ENCODE measurements around the gene SLX4. TPM values are rescaled to one million over a fixed set of nuclear protein-coding genes. Genes with fewer than 3 reads are reported as not detected.

Gene SLX4
- total RNA-seq, 1 donor from 2014 or later, result 12.0 TPM

GRCh38 chr16:3655030-3655395 lies 43.6 kb upstream of the SLX4 start:
- H3K36me3 Mint-ChIP-seq, result peaks cover 37% of the 10 kb centered on the region
- no peak for TF ChIP-seq CTCF (IDR thresholded peaks at IDR 0.05; ENCODE audit: unreplicated experiment)
- H3K27ac Mint-ChIP-seq, result no peak overlapping the region
- DNase-seq (ENCODE audit: low spot score in 2 of 2, unreplicated experiment in 2 of 2), result no peak
- H3K9me3 Mint-ChIP-seq, result no peaks in the 10 kb centered on the region
- H3K27me3 Mint-ChIP-seq (ENCODE audit: low read depth), result no peaks in the 10 kb centered on the region
- no peaks in the 10 kb centered on the region for H3K4me1 Mint-ChIP-seq
- no peak overlapping the region for H3K4me3 Mint-ChIP-seq

DNA sequence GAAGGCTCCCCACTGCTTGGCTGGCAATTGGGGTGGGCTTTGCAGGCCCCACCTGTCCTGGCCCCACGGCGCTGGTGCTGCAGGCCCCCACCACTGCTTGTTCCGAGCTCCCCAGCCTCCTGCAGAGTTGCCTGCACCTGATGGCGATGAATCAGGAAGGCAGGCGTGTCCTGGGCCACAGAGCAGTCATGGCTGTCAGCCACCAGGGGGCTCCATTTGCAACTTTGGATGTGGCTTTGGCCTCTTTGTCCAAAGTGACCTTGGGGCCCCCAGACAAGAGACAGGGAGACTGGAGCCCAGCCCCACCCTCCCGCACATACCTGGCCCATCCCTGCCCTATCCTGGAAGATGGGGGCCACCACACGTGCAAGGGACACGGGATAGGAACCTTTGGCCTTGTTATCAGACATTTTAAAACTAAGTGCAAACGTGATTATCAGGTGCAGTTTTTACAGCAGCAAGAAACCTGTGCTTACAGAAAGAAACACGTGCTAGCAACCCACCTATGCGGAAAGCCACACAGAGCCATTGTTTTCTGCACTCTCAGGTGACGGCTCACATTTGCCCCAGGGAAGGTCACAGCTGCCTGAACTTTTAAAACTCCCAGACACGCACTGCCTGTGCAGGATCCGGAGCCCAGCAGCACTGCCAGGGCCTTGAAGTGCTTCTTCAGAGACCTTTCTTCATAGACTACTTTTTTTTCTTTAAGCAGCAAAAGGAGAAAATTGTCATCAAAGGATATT lies 43.0 kb upstream of the SLX4 start, which contains the start of gene DNASE1:
DNASE1 (plus strand) TSS at position 443 of the 743 bp plus-strand sequence. CDS start 683 bp downstream, outside the sequence.
- Mint-ChIP-seq H3K4me3 (no peak within 1 kb of the TSS), H3K4me1 (no peaks in the 10 kb centered on the region), H3K27ac (no peak within 1 kb of the TSS), H3K36me3 (peaks cover 31% of the 10 kb centered on the region), H3K9me3 (no peaks in the 10 kb centered on the region), H3K27me3 (ENCODE audit: low read depth) (no peaks in the 10 kb centered on the region)
- DNase-seq (ENCODE audit: low spot score in 2 of 2, unreplicated experiment in 2 of 2), result no peak
- TF ChIP-seq CTCF (IDR thresholded peaks at IDR 0.05; ENCODE audit: unreplicated experiment), result peak; percentile 69

GRCh38 chr16:3652373-3653195 lies 41.2 kb upstream of the SLX4 start:
- H3K4me3 Mint-ChIP-seq, result no peak overlapping the region
- peaks cover 26% of the 10 kb centered on the region for H3K36me3 Mint-ChIP-seq
- no peak for DNase-seq (ENCODE audit: low spot score in 2 of 2, unreplicated experiment in 2 of 2)
- TF ChIP-seq CTCF (IDR thresholded peaks at IDR 0.05; ENCODE audit: unreplicated experiment), result no peak
- H3K27me3 Mint-ChIP-seq (ENCODE audit: low read depth), result no peaks in the 10 kb centered on the region
- H3K9me3 Mint-ChIP-seq, result no peaks in the 10 kb centered on the region
- H3K27ac Mint-ChIP-seq, result no peak overlapping the region
- no peaks in the 10 kb centered on the region for H3K4me1 Mint-ChIP-seq

GRCh38 chr16:3651461-3652372 lies 40.3 kb upstream of the SLX4 start:
- H3K36me3 Mint-ChIP-seq, result peaks cover 19% of the 10 kb centered on the region
- H3K4me3 Mint-ChIP-seq, result no peak overlapping the region
- no peak for TF ChIP-seq CTCF (IDR thresholded peaks at IDR 0.05; ENCODE audit: unreplicated experiment)
- no peak overlapping the region for H3K27ac Mint-ChIP-seq
- H3K27me3 Mint-ChIP-seq (ENCODE audit: low read depth), result no peaks in the 10 kb centered on the region
- DNase-seq (ENCODE audit: low spot score in 2 of 2, unreplicated experiment in 2 of 2), result no peak
- no peaks in the 10 kb centered on the region for H3K9me3 Mint-ChIP-seq
- H3K4me1 Mint-ChIP-seq, result no peaks in the 10 kb centered on the region

GRCh38 chr16:3650631-3651265 lies 39.3 kb upstream of the SLX4 start:
- peaks cover 19% of the 10 kb centered on the region for H3K36me3 Mint-ChIP-seq
- H3K4me3 Mint-ChIP-seq, result no peak overlapping the region
- DNase-seq (ENCODE audit: low spot score in 2 of 2, unreplicated experiment in 2 of 2), result no peak
- no peaks in the 10 kb centered on the region for H3K27me3 Mint-ChIP-seq (ENCODE audit: low read depth)
- H3K4me1 Mint-ChIP-seq, result peaks cover 4% of the 10 kb centered on the region
- no peak for TF ChIP-seq CTCF (IDR thresholded peaks at IDR 0.05; ENCODE audit: unreplicated experiment)
- no peak overlapping the region for H3K27ac Mint-ChIP-seq
- H3K9me3 Mint-ChIP-seq, result no peaks in the 10 kb centered on the region

Data from mesothelial cell of epicardium (in vitro differentiated cells).